H9 (cell line): ENCODE measurements around the gene TSPAN11. TPM values are rescaled to one million over a fixed set of nuclear protein-coding genes. Genes with fewer than 3 reads are reported as not detected.
A peak's percentile ranks its signal among the peaks of the same experiment; 100 is the strongest.

Source experiments
- DNase-seq: peaks from one replicate; pipeline ENCODE4 v3.0.0-alpha.2; 2017
- H2AFZ ChIP-seq: one replicate; pipeline ENCODE4 v1.6.1; 2013; ENCODE audit warnings: mild to moderate bottlenecking, low read length, control low read depth, moderate library complexity
- H2AK5ac ChIP-seq: 2 replicates; pipeline ENCODE4 v1.6.1; 2013; ENCODE audit warnings: low read length, control low read depth, mixed read lengths; ENCODE audit not compliant: insufficient read length
- H2BK120ac ChIP-seq: one replicate; pipeline ENCODE4 v1.6.1; 2013; ENCODE audit warnings: low read depth, mild to moderate bottlenecking, low read length, control low read depth, inconsistent platforms; ENCODE audit not compliant: poor library complexity, severe bottlenecking
- H2BK12ac ChIP-seq: 2 replicates; pipeline ENCODE4 v1.6.1; 2013; ENCODE audit warnings: low read length, control low read depth, mixed read lengths, low read depth; ENCODE audit not compliant: insufficient read length
- H2BK15ac ChIP-seq: 2 replicates; pipeline ENCODE4 v1.6.1; 2013; ENCODE audit warnings: low read depth, low read length, control low read depth
- H2BK20ac ChIP-seq: one replicate; pipeline ENCODE4 v1.6.1; 2013; ENCODE audit warnings: low read depth, mild to moderate bottlenecking, low read length, control low read depth, inconsistent platforms; ENCODE audit not compliant: poor library complexity, severe bottlenecking
- H2BK5ac ChIP-seq: 2 replicates; pipeline ENCODE4 v1.6.1; 2013; ENCODE audit warnings: low read length, control low read depth, mixed read lengths; ENCODE audit not compliant: insufficient read length
- H3K14ac ChIP-seq: 2 replicates; pipeline ENCODE4 v1.6.1; 2013; ENCODE audit warnings: low read length, control low read depth; ENCODE audit not compliant: insufficient read depth
- H3K18ac ChIP-seq: 2 replicates; pipeline ENCODE4 v1.6.1; 2013; ENCODE audit warnings: low read depth, mild to moderate bottlenecking, mixed read lengths, low read length, control low read depth; ENCODE audit not compliant: insufficient read length
- H3K23ac ChIP-seq: 2 replicates; pipeline ENCODE4 v1.6.1; 2013; ENCODE audit warnings: low read length, control low read depth, mixed read lengths, low read depth; ENCODE audit not compliant: insufficient read length
- H3K23me2 ChIP-seq: 2 replicates; pipeline ENCODE4 v1.6.1; 2013; ENCODE audit warnings: low read depth, mild to moderate bottlenecking, mixed read lengths, low read length, control low read depth; ENCODE audit not compliant: insufficient read length, poor library complexity, severe bottlenecking
- H3K27ac ChIP-seq: 2 replicates; pipeline ENCODE4 v1.5.1; 2013; ENCODE audit warnings: low read length, control low read depth, mixed read lengths, low read depth; ENCODE audit not compliant: insufficient read length
- H3K27me3 ChIP-seq: 2 replicates; pipeline ENCODE4 v1.6.1; 2013; ENCODE audit warnings: low read length, control low read depth, inconsistent platforms; ENCODE audit not compliant: insufficient read depth
- H3K4ac ChIP-seq: 2 replicates; pipeline ENCODE4 v1.6.1; 2013; ENCODE audit warnings: low read depth, mild to moderate bottlenecking, control low read depth, inconsistent platforms, low read length, moderate library complexity
- H3K4me1 ChIP-seq: 2 replicates; pipeline ENCODE4 v1.6.1; 2013; ENCODE audit warnings: low read length, control low read depth, inconsistent platforms; ENCODE audit not compliant: insufficient read depth
- H3K4me2 ChIP-seq: 2 replicates; pipeline ENCODE4 v1.6.1; 2013; ENCODE audit warnings: low read length, control low read depth, mixed read lengths; ENCODE audit not compliant: insufficient read length, insufficient read depth
- H3K56ac ChIP-seq: 2 replicates; pipeline ENCODE4 v1.6.1; 2013; ENCODE audit warnings: low read depth, mild to moderate bottlenecking, mixed read lengths, low read length, control low read depth; ENCODE audit not compliant: insufficient read length
- H3K79me1 ChIP-seq: 2 replicates; pipeline ENCODE4 v1.6.1; 2013; ENCODE audit warnings: low read depth, mild to moderate bottlenecking, moderate library complexity, low read length, control low read depth, inconsistent platforms; ENCODE audit not compliant: insufficient read depth, poor library complexity, severe bottlenecking
- H3K79me2 ChIP-seq: 2 replicates; pipeline ENCODE4 v1.6.1; 2013; ENCODE audit warnings: low read length, control low read depth, inconsistent platforms; ENCODE audit not compliant: insufficient read depth
- H3K9ac ChIP-seq: 2 replicates; pipeline ENCODE4 v1.6.1; 2013; ENCODE audit warnings: low read length, control low read depth, mixed read lengths; ENCODE audit not compliant: insufficient read length; ENCODE audit errors: extremely low read depth
- H3K9me3 ChIP-seq: one replicate; pipeline ENCODE4 v1.6.1; 2013; ENCODE audit warnings: low read depth, low read length, inconsistent platforms; ENCODE audit not compliant: control insufficient read depth
- H3T11ph ChIP-seq: one replicate; pipeline ENCODE4 v1.6.1; 2013; ENCODE audit warnings: mild to moderate bottlenecking, low read length, control low read depth, inconsistent platforms
- H4K20me1 ChIP-seq: one replicate; pipeline ENCODE4 v1.6.1; 2013; ENCODE audit not compliant: control insufficient read depth, insufficient read length, insufficient read depth
- H4K5ac ChIP-seq: 2 replicates; pipeline ENCODE4 v1.6.1; 2013; ENCODE audit warnings: low read depth, mild to moderate bottlenecking, mixed read lengths, low read length, control low read depth; ENCODE audit not compliant: insufficient read length
- H4K8ac ChIP-seq: replicated peaks from 2 replicates; pipeline ENCODE4 v1.6.1; 2013; ENCODE audit warnings: low read length, control low read depth, mixed read lengths, low read depth; ENCODE audit not compliant: insufficient read length
- H4K91ac ChIP-seq: 2 replicates; pipeline ENCODE4 v1.6.1; 2013; ENCODE audit warnings: low read depth, mild to moderate bottlenecking, moderate library complexity, mixed read lengths, low read length, control low read depth; ENCODE audit not compliant: insufficient read length
- H3K27ac Mint-ChIP-seq, 3 experiments: 2 replicates in 2 of 3; 3 replicates in 1 of 3; pipeline ENCODE4 v1.8.0; 2020 to 2021; ENCODE audit warnings: mixed read lengths in 3 of 3, mild to moderate bottlenecking in 1 of 3, moderate library complexity in 1 of 3
- H3K27me3 Mint-ChIP-seq: 2 replicates; pipeline ENCODE4 v1.8.0; 2021; ENCODE audit warnings: low read depth, mild to moderate bottlenecking, moderate library complexity, mixed read lengths
- H3K36me3 Mint-ChIP-seq, 3 experiments: 2 replicates in 2 of 3; 3 replicates in 1 of 3; pipeline ENCODE4 v1.8.0; 2020 to 2021; ENCODE audit warnings: low read depth in 3 of 3, mixed read lengths in 3 of 3; ENCODE audit not compliant: insufficient read depth in 1 of 3
- H3K4me1 Mint-ChIP-seq, 2 experiments: 2 replicates each; pipeline ENCODE4 v1.8.0; 2020; ENCODE audit warnings: mixed read lengths in 2 of 2
- H3K4me3 Mint-ChIP-seq, 2 experiments: 2 replicates in 1 of 2; 3 replicates in 1 of 2; pipeline ENCODE4 v1.8.0; 2020 to 2021; ENCODE audit warnings: mild to moderate bottlenecking in 2 of 2, mixed read lengths in 2 of 2, moderate library complexity in 1 of 2
- H3K9me3 Mint-ChIP-seq, 2 experiments: 2 replicates in 1 of 2; 3 replicates in 1 of 2; pipeline ENCODE4 v1.8.0; 2020; ENCODE audit warnings: mild to moderate bottlenecking in 2 of 2, mixed read lengths in 2 of 2, moderate library complexity in 1 of 2
- WGBS: extraction: QIAGEN DNeasy Blood & Tissue Kit; methylation state at CpG from one replicate; pipeline ENCODE4 v1.1.7; 2013; ENCODE audit warnings: missing lambda C conversion rate, low lambda C conversion rate, mixed read lengths; ENCODE audit not compliant: insufficient read length; ENCODE audit errors: extremely low coverage; 5-methylcytosine and 5-hydroxymethylcytosine counted together
- total RNA-seq: library from RNA; stranded (reverse); gene quantifications from 2 replicates; pipeline ENCODE4 v1.2.1, GENCODE V29; 2021
- TF ChIP-seq, protein P1 (sequence below): fragments of 200-600 bp; sonication (generic); conservative IDR thresholded peaks from 3 replicates; pipeline ENCODE4 v1.8.0; 2021; ENCODE audit warnings: antibody characterized with exemption, mild to moderate bottlenecking

Gene TSPAN11
- total RNA-seq, 1 experiment from 2014 or later, result 4.2 TPM

DNA sequence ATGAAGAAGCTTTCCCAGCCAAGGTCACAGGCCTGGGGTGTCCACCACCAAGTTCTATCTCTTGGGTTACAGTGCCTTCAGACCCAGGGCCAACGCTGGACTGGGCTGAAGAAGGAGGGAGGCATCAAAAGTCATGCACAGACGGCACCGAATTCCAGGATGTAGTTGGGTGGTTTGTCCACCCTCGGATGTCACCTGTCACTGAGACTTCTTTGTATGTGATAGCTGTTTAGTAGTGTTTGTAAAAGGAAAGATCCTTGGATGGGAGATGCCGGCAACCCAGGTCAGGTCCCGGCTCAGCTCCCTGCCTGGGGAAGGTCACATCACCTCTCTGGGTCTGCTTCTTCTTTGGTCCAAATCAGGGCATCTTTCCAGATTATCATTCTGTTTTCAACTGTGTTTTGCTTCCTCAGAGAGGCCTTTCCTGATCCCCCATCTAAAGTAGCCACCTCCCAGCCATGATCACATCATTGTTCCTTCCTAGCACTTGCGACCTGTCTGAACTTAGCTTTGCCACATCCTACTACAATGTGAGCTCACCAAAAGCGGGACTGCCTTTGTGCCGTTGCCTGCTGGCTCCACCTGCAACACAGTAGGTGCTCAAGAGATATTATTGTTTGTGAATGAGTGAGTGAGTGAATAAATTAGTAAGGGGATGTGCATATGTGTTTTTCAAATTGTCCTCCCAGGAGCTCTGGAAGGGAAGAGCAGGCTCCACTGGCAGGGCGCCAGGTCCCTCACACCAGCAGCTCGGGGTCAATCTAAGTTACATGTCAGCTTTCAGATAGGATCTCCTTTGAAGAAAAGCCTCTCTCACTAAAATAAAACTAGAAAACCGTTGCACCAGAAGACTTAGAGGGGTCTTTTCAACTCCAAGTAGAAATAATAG lies 2.1 kb downstream of the TSPAN11 start:
- Histone ChIP-seq H3K9me3 (no peaks in the 10 kb centered on the region), H2BK20ac (no peak overlapping the region), H3K4me2 (no peak overlapping the region), H3K14ac (no peak overlapping the region), H3K23me2 (peaks cover 8% of the 10 kb centered on the region), H3K56ac (no peak overlapping the region), H4K91ac (no peak overlapping the region), H2BK5ac (no peak overlapping the region), H4K8ac (no peak overlapping the region), H2BK120ac (no peak overlapping the region), H3K27me3 (peaks cover 8% of the 10 kb centered on the region; the same call in 1 of the 2 replicates), H3K79me2 (no peaks in the 10 kb centered on the region), H3K79me1 (no peaks in the 10 kb centered on the region), H3T11ph (no peak overlapping the region), H3K4ac (no peak overlapping the region), H3K9ac (no peak overlapping the region), H3K4me1 (no peaks in the 10 kb centered on the region; the same call in 1 of the 2 replicates), H3K27ac (no peak overlapping the region), H2BK12ac (no peak overlapping the region), H2BK15ac (no peak overlapping the region), H2AK5ac (no peak overlapping the region), H4K5ac (no peak overlapping the region), H4K20me1 (no peaks in the 10 kb centered on the region), H3K23ac (no peak overlapping the region), H3K18ac (no peak overlapping the region), H2AFZ (no peak overlapping the region)
- Mint-ChIP-seq H3K4me1 (peaks cover 24% of the 10 kb centered on the region in 2 experiments), H3K4me3 (0 out of 5 replicates have a peak overlapping the region, but pooled peaks of 1 of the 2 experiments have one; percentile 6), H3K27ac (no peak overlapping the region), H3K27me3 (peaks cover 59% of the 10 kb centered on the region), H3K9me3 (peaks cover 2 to 4% of the 10 kb centered on the region in 2 experiments; a peak in 3 of 5 replicates), H3K36me3 (no peaks in the 10 kb centered on the region; a peak in 2 of 7 replicates)
- peak; percentile 24 for DNase-seq
- WGBS, result no CpG with 5 or more reads among the region's 12 CpGs
- TF ChIP-seq, protein P1, sequence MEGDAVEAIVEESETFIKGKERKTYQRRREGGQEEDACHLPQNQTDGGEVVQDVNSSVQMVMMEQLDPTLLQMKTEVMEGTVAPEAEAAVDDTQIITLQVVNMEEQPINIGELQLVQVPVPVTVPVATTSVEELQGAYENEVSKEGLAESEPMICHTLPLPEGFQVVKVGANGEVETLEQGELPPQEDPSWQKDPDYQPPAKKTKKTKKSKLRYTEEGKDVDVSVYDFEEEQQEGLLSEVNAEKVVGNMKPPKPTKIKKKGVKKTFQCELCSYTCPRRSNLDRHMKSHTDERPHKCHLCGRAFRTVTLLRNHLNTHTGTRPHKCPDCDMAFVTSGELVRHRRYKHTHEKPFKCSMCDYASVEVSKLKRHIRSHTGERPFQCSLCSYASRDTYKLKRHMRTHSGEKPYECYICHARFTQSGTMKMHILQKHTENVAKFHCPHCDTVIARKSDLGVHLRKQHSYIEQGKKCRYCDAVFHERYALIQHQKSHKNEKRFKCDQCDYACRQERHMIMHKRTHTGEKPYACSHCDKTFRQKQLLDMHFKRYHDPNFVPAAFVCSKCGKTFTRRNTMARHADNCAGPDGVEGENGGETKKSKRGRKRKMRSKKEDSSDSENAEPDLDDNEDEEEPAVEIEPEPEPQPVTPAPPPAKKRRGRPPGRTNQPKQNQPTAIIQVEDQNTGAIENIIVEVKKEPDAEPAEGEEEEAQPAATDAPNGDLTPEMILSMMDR, result no peak
